ENCODE results near the gene RPAP3. TPM values are rescaled to one million over a fixed set of nuclear protein-coding genes. Genes with fewer than 3 reads are reported as not detected.

The RPAP3 gene
- total and polyA plus RNA-seq, 2 of the 4 experiments (the other 2 are of a cell fraction): 10.6 to 13.4 TPM

DNA sequence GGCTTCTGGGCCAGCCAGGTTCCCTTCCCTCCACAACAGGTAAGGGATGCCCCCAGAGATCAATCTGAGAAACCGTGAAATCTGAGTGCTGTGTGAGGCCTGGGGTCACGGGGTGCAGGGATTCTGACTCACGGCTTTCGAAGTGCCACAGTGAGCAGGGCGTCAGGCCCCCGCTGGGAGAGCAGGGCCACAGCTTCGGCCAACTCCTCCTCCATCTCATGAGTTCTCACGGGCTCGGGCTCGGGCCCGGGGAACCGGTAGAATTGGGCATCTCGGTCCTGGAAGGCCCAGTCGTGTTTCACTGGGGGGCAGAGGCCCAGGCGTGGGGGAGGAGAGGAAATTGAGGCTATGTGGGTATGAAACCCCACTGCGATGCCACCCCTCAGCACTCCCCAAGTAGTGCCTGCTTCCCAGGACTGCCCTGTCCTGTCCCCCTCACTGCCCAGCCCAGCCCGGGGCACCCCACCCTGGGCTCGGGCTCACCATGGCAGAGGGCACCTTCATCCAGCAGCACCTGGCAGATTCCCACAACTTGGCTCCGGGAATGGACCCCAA, 45.2 kb upstream of the RPAP3 start:
- Histone ChIP-seq H3K9ac (ENCODE audit: low read depth, low read length) (no peak overlapping the region), H3K4ac (ENCODE audit: low read depth, low read length) (no peak overlapping the region), H3K4me1 (ENCODE audit: control insufficient read depth, insufficient read depth, low read length) (peaks cover 12% of the 10 kb centered on the region), H3K27ac (ENCODE audit: insufficient read depth, low read length) (no peak overlapping the region), H4K91ac (ENCODE audit: insufficient read depth, low read depth, low read length) (no peak overlapping the region), H2BK5ac (ENCODE audit: low read depth, low read length, poor library complexity, severe bottlenecking) (no peak overlapping the region), H3K36me3 (ENCODE audit: control insufficient read depth, insufficient read depth, low read length) (no peaks in the 10 kb centered on the region), H3K18ac (ENCODE audit: low read depth, low read length) (no peak overlapping the region), H2AK9ac (replicated peaks; ENCODE audit: low read depth, low read length, poor library complexity) (no peak overlapping the region), H3K9me3 (ENCODE audit: control insufficient read depth, insufficient read depth, low read length) (no peaks in the 10 kb centered on the region), H3K23ac (ENCODE audit: low read depth, low read length) (no peak overlapping the region), H4K20me1 (ENCODE audit: insufficient read depth, low read length) (no peaks in the 10 kb centered on the region), H3K27me3 (ENCODE audit: control insufficient read depth, insufficient read depth, low read length) (peaks cover 10% of the 10 kb centered on the region; the same call in 1 of the 2 replicates), H2BK20ac (ENCODE audit: low read depth, low read length) (no peak overlapping the region), H3K79me1 (ENCODE audit: low read depth in 1 of 2, low read length in 2 of 2) (no peaks in the 10 kb centered on the region), H2BK15ac (ENCODE audit: low read depth, low read length) (no peak overlapping the region), H4K5ac (ENCODE audit: low read depth, low read length) (no peak overlapping the region), H3K14ac (replicated peaks; ENCODE audit: low read depth, low read length) (no peak overlapping the region), H3K4me2 (ENCODE audit: low read depth, low read length) (no peak overlapping the region), H2AK5ac (ENCODE audit: low read depth, low read length) (no peak overlapping the region), H2BK120ac (ENCODE audit: low read depth, low read length) (no peak overlapping the region), H3K4me3 (ENCODE audit: insufficient read depth, low read depth, low read length) (no peak overlapping the region), H2AFZ (replicated peaks; ENCODE audit: low read length, poor library complexity) (no peak overlapping the region), H3K56ac (ENCODE audit: extremely low read depth, insufficient read depth, low read length) (no peak overlapping the region), H4K8ac (ENCODE audit: low read depth in 2 of 2, low read length in 2 of 2) (no peak overlapping the region), H3K9me1 (ENCODE audit: insufficient read depth, low read length) (peaks cover 9% of the 10 kb centered on the region; the same call in 1 of the 2 replicates)
- dilution Hi-C loops (cut with HindIII; ENCODE audit: low sequenced_read_pairs, unreplicated experiment): no loop called here
- CTCF ChIA-PET: interaction anchor here (1.5 kb wide), 1 partner anchor 9 kb away, joined by 10 read pairs; no protein-coding TSS in a partner anchor
- intact Hi-C loops (cut with micrococcal nuclease): no loop called here
- no peak for DNase-seq
- TF ChIP-seq RCOR1 (IDR thresholded peaks at IDR 0.05; ENCODE audit: insufficient replicate concordance, low read length): no peak
- TF ChIP-seq NFE2L2 (IDR thresholded peaks at IDR 0.05; ENCODE audit: low read depth, low read length): no peak
- TF ChIP-seq CEBPB (IDR thresholded peaks at IDR 0.05; ENCODE audit: low read depth, low read length): no peak
- no peak for TF ChIP-seq RAD21 (IDR thresholded peaks at IDR 0.05; ENCODE audit: low read length)
- no peak for TF ChIP-seq CHD1 (IDR thresholded peaks at IDR 0.05; ENCODE audit: low read depth, low read length)
- TF ChIP-seq, protein P1, sequence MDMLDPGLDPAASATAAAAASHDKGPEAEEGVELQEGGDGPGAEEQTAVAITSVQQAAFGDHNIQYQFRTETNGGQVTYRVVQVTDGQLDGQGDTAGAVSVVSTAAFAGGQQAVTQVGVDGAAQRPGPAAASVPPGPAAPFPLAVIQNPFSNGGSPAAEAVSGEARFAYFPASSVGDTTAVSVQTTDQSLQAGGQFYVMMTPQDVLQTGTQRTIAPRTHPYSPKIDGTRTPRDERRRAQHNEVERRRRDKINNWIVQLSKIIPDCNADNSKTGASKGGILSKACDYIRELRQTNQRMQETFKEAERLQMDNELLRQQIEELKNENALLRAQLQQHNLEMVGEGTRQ (IDR thresholded peaks at IDR 0.05; ENCODE audit: low read depth, low read length): no peak
- in situ Hi-C loops (cut with MboI; ENCODE audit: low sequenced_read_pairs): no loop called here
- POLR2A ChIA-PET (ENCODE audit: unreplicated experiment): no interaction called here
- no peak for ATAC-seq (ENCODE audit: low read depth)
- no TSS peak for BruUV-seq (replicated peaks)
- no CpG with 5 or more reads among the region's 19 CpGs for WGBS, 2 experiments (ENCODE audit: extremely low coverage in 2 of 2, insufficient read length in 1 of 2)
